GM21381 (cell line): ENCODE data around the gene ADPRHL1.
"Not testable (repeated sequence)": the region's sequence is repeated elsewhere in the genome, so short reads cannot be mapped to it uniquely, and the experiment has no call there.

ENCODE experiments used
- ATAC-seq: cut with Tn5 transposase; IDR thresholded peaks from one replicate; pipeline ENCODE4 v1.9.1; 2021; ENCODE audit warnings: mild to moderate bottlenecking, moderate library complexity; ENCODE audit not compliant: unreplicated experiment

ADPRHL1 gene

DNA sequence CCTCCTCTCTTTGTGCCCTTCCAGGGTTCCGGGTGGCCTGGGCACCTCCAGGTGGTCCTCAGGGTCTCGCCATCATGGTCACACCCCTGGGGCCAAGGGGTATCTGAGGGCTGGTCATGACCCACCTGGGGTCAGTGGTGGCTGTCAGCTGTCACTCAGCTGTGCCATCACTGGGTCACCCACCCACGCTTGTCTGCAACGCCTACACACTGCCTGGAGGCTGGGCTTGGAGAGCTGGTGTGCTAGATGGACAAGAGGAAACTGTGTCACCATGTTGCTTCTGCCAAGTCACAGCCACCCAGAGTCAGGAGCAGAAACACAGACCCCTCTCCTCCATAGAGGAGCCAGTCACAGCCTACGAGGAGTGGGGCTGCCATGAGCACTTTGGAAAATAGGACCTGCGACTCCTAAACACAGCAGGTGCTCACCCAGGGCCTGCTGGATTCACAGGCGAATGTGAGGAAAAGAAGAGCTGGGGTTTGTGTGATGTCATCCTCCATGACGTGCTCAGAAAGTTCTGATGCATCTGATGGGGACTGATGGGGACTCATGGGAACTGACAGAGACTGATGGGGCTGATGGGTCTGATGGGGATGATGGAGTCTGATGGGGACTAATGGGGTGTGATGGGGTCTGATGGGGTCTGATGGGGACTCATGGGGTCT lies 78.6 kb downstream of the ADPRHL1 start:
- no peak for ATAC-seq

DNA sequence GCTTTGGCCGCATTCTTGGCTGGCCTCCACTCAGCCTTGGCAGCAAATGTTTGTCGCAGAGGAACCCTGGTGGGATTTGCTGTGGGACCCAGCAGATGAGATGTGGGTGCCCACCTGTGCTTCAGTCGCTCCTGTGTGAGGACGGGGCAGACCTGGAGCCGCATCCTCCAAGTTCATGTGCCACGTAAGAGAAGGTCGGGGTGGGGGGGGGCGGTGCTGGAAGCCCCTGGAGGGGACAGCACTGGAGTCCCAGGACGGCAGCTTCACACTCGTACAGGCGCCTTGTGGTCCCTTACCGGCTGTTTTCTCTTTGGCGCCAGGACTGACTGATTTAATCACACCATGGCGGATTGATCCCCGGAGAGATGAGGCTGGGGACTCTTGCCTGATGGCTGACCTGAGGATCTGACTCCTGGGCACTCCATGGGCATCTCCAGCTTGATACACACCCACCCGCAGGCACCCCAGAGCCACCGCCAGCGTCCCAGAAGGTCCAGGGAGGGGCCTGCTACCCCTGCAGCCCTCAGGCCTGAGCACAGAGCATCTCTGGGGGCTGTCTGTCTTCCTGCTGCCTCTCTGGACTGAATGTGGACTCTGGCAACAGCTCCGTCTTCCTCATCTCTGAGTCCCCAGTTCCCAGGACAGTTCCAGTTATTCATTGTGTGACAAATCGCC lies 79.3 kb downstream of the ADPRHL1 start:
- no peak for ATAC-seq

DNA sequence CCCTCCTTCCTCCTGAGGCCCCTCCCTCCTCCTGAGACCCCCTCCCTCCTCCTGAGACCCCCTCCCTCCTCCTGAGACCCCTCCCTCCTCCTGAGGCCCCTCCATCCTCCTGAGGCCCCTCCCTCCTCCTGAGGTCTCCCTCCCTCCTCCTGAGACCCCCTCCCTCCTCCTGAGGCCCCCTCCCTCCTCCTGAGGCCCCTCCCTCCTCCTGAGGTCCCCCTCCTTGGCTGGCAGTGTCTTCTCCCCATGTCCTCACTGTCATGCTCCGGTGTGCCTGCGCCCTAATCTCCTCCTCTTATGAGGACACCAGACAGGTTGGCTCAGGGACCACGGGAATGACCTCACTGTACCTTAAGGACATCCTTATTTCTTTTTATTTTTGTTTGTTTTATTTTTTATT lies 81.6 kb downstream of the ADPRHL1 start:
- ATAC-seq, result not testable (repeated sequence)

DNA sequence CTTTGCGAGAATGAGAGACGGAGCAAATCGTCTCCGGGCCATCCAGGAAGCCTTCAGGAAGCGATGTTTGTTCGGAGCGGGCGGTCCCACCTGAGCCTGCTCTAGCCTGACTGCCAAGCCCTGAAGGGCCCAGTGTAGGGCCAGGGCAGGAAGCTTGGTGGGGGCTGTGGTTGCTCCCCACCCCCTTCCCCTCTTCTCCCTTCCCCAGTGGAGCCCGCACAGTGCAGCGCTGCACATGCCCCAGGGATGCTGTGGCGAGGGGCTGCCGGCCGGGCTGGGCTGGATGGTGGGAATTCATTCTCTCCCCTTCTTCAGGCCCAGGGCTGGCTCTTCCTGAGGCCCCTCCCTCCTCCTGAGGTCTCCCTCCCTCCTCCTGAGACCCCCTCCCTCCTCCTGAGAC lies 82.2 kb downstream of the ADPRHL1 start:
- no peak for ATAC-seq

DNA sequence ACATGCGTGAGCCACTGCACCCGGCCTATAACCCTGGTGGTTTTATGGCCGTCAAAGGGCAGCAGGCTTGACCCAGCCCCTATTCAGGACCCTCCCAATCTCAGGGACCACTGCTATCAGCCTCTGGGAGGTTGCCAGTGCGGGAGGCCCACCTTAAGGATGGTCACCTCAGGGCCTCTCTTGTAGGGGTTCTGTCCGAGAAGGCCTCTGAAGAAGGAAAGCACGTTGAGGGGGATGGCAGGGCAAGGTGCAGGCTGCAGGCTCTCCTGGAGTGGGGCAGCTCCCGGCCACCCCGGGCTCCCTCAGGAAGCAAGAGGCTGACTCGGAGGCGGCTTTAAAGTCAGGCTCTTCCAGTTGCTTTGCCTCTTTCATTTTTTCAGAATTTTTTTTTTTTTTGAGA lies 83.4 kb downstream of the ADPRHL1 start:
- no peak for ATAC-seq

DNA sequence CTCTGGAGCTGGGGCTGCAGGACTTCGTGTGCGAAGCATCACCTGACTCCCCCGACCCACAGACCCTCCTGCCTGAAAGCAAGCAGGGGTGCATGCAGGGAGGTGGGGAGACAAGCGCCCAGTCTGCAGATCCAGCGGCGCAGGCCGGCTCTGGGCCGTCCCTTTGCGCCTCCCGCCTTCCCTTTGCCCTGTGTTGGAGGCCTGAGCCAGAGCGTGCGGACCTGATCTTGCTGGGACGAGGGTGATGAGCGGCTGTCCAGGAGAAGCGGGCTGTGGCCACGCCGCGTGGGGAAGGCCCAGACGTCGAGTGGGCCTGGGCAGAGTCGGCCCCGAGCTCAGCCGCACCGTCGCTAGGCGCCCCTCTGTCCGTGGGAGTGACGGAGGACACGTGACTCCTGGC lies 84.1 kb downstream of the ADPRHL1 start:
- no peak for ATAC-seq

DNA sequence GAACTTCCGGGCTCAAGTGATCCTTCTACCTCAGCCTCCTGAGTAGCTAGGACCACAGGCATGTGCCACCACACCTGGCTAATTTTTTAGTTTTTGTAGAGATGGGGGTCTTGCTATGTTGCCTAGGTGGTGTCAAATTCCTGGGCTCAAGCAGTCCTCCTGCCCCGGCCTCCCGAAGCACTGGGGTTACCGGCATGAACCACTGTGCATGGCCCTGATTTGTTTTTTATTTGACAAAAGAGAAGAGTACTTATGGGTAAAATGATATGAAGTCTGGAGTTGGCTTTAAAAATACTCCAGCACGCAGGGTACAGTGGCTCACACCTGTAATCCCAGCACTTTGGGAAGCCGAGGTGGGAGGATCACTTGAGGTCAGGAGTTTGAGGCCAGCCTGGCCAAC lies 84.9 kb downstream of the ADPRHL1 start:
- ATAC-seq, result not testable (repeated sequence)

DNA sequence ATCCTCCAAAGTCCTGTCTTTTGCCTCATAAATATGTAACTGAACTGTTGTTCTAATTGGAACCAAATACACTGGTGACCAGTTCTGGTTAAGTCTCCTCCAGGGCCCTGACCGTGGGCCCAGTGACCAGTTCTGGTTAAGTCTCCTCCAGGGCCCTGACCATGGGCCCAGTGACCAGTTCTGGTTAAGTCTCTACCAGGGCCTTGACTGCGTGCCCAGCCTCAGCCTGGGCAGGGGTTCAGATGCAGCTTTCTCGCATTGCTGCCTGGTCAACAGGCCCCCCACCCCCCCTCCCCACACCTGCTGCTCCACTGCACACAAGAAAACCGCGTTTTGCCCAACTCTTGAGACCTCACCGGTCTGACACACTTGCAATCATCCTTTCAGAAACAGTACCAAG lies 85.5 kb downstream of the ADPRHL1 start:
- ATAC-seq, result no peak

DNA sequence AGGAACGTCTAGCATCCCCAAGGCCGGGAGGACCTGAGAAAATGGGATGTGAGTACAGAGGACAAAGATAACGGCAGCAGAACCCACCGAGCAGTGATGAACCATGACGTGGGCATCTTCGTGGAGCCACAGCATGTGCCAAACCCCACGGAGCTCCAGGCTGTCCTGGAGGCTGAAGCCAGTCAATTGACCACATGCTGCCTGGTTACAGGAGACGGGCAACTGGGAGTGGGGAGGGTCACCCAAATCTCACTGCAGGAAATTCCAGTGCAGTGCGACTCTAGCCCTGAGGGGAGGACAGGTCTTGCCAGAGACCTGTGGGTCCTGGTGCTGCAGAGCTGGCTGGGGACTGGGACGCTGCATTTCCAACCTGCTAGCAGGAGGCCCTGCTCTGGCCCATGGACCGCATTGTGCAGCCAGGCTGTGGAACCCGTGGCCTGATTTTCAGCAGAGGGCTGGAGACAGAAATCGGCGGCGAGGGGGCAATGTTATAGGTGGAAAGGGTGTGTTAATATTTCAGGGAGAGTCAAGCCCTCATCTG lies 86.2 kb downstream of the ADPRHL1 start:
- no peak for ATAC-seq

DNA sequence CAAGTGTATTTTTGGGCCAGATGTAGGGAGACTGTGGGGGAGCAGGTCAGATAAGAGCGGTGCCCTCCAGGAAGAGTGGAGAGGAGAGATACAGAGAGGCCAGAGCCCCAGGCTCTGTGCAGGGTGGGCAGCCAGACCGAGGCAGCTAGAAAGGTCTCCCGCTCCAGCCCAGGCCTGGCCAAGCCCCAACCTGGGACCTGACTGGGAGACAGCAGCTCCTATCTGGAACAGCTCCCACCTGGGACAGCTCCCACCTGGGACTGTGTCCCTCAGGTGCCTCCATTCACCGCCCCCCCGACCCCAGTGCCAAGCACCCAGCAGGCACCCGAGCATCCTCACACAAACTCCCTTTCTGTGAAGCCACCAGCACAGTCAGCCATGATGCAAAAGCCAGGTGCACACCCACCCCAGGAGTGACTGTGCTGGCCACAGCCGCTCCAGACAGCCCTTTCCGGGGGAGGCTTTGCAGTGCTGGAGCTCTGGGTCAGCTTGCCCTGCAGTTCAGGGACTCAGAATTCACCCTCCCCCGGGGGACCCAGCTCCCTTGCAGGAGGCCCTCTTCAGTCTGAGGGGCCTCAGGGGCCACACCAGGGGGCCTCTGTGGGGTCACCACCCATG lies 87.2 kb downstream of the ADPRHL1 start:
- ATAC-seq, result no peak

DNA sequence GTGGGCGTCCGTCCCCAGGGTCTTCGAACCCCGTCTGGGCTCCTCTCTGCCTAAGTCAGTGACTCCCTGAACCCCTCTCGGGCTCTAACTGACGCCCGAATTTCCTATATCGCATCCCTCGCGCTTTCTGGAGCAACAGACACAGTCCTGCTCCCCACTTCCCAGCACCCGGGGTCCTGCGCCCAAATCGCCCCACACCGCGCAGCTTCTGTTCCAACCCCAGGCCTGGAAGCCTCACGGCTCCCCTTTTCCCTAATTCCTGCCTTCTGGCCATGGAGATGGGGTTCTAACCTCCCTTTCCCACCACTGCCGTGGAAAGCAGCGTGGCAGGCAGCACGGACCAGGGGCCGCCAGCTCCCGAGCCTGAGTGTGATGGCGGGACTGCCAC lies 87.7 kb downstream of the ADPRHL1 start:
- ATAC-seq, result no peak

DNA sequence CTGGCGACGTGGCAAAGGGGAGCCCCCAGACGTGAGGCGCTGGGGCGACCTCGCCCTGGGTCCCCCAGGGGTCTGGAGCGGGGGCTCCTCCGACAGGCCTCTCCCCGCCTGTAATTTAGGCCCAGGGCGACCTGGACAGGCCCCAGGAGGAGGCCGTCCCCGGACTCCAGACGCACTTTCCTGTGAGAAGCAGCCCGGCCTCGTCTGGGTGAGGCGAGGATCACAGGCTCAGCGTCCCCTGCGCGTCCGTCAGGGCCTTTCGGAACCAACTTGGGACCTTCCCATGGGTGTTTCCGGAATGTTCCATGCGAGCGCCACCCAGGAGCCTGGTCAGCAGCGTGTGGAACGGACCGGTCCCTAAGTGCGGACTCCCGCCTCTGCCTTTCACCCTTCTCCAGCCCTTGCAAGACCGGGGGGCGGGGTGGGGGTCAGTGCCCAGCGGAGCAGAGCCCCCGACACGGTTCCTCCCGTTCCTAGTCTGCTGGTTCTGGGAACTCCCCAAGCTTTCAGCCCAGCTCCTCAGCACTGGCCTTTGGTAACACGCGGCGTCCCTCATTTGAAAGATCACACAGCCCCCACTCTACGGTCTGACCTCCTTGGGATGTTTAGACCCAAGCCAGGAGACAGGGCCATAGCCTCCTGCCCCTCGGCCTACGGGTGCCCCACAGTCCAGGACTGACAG lies 88.2 kb downstream of the ADPRHL1 start:
- no peak for ATAC-seq

DNA sequence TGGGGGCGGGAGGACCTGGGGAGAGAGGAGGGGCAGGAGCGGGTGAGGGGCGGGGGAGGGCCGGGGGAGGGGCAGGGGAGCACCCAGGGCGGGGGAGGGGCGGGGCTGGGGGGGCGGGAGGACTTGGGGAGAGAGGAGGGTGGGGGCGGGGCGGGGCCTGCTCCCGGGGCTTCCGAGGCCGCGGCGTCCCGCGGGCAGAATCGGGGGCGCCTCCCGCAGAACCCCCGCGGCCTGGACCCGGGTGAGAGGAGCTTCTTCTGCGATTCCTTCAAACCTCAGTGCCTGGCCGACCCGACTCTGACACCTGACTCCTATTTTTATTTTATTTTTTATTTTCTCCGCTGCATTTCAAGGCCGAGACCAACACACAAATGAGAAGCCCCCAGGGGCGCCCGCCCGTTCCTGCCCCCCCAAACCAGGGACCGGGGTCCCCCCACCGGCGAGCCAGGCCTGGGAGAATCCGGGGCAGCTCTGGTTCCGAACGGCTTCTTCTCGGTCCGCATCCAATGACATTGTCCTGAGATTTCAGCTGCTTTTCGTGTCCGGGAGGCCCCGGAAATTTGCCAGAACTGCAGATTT lies 88.9 kb downstream of the ADPRHL1 start:
- no peak for ATAC-seq

DNA sequence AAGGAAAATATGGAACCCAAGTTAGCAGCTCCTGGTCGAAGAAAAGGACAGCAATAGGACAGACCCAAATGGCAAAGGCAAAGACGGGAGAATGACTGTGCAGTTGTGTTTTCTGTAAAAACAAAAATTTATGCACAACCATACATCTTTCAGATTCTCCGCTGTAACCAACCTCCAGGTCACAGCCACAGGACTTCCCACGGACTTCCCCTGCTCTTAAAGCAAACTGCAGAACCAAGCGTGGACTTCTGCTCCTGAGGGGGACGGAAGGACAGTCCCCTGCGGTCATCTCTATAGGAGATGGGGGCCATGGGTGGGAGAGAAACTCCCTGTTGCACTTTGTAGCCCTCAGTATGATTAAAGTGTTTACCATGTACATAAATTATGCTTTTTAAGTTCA lies 91.9 kb downstream of the ADPRHL1 start:
- no peak for ATAC-seq

DNA sequence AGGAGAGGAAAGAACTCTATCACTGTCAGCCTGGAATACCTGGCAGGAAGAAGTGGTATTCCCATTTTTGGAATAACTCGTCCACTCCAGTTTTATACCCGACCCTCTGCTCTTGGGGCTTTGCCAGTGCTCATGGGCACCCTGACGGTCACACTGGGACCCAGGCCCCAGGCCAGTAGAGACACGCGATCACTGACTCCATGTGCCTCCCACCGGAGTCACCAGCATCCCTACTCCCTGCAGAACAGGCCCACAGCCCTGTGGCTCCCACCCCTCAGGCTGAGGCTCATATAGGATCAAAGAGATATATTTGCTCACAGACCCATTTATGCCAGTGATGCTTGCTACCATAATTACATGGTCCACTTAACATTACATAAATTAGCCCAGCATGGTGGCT lies 92.8 kb downstream of the ADPRHL1 start:
- ATAC-seq, result no peak

DNA sequence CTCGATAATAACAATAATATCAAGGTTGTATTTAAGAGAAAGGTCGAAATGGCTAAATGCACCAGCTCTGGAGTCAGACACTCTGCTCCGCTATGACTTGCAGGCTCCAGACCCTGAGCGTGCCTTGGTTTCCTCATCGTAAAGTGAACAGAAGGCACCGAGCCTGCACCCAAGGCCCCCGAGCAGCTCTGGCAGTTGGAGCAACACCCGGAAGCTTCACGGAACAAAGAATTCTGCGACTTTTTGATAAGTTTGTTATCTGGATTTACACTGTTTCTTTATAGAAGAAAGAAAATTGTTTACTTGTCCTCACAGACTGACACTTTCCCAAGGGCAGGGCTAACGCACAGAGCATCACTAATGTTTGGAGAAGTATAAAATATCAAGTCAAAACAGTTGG lies 93.7 kb downstream of the ADPRHL1 start:
- no peak for ATAC-seq

DNA sequence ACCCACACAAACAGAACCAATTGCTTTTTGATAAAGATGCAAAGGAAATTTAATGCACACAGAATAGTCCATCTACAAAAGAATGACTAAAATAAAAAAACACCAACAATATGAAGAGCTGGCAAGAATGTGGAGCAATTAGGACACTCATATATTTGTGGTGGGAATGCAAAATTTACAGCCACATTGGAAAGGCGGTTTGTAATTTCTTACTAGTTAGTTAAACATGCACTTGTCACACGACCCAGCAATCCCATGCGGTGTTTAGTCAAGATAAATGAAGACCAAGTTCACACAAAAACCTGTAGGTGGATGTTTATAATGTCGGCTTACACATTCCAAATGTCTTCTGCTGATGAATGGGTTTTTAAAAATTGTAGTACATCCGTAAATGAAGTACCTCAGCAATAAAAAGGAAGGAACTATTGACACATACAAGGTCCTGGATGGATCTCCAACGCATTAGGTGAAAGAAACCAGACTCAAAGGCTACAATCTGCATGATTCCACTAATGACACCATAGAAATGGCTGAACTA lies 94.6 kb downstream of the ADPRHL1 start:
- ATAC-seq, result no peak

DNA sequence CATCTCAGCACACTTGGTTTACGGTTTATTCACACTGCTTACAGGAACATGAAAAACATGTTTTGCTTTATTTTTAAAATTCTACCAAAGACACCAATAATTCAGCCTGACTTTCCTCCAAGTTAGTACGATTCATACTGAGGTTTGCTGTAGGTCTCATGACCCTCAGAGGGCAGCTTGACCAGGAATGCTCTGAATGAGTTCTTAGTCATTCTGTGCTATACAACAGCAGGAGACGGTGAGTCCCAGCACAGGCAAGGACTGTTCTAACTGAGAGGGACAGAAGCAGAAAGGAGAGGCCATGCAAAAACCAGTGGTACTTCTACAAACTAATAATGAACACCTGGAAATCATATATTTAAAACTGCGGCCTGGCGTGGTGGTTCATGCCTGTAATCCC lies 95.8 kb downstream of the ADPRHL1 start:
- no peak for ATAC-seq

DNA sequence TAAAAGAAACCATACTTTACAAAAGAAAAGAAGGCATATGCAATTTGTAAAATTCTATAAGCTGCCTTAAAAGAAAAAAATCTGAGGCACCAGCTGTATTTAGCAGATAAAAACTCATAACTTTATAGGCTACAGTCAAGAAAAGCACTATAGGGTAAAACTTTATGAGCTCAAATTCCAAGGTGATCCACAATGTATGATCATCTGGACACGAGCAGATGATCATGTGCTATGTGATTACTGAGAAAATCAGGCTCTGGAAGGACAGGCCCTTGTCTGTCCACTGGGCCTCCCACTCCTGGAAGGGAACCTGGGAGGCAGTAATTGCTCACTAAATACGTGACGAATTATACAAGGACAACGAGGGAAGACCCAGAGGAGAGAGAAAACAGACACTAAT lies 96.7 kb downstream of the ADPRHL1 start:
- no peak for ATAC-seq

DNA sequence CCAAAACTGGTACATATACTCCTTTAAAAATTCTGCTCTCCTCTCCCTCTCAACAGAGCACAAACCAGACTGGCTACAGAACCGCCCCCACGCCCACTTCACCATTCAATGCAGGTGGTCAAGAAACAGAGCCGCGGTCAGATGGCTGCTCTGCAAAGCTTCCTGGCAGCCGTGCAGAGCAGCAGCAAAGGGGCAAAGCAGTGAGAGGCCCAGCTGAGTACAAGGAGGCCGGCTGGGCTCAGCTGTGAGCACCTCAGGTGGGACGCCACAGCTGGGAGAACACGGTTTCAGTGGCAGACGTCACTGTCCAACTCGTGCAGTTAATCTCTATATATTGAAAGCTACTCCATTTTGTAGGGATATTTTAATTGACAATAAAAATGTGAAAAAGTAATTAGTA lies 97.7 kb downstream of the ADPRHL1 start:
- ATAC-seq, result no peak
